ENCODE results near the gene ACVRL1.

ACVRL1 gene

GRCh38 chr12:51906430-51907082, 748 bp upstream of the ACVRL1 start:
- TF ChIP-seq OSR1 (CRISPR knock-in tag; IDR thresholded peaks at IDR 0.05): no peak
- TF ChIP-seq ZFP30 (CRISPR knock-in tag; IDR thresholded peaks at IDR 0.05): no peak
- TF ChIP-seq CREB5 (CRISPR knock-in tag; IDR thresholded peaks at IDR 0.05; ENCODE audit: low read depth): no peak
- TF ChIP-seq GLIS3 (CRISPR knock-in tag; IDR thresholded peaks at IDR 0.05): no peak
- TF ChIP-seq CSDC2 (CRISPR knock-in tag; IDR thresholded peaks at IDR 0.05): no peak
- TF ChIP-seq TOX (CRISPR knock-in tag; IDR thresholded peaks at IDR 0.05; ENCODE audit: borderline replicate concordance): no peak
- no peak for TF ChIP-seq ZNF70 (CRISPR knock-in tag; IDR thresholded peaks at IDR 0.05)
- TF ChIP-seq ISL1 (CRISPR knock-in tag; IDR thresholded peaks at IDR 0.05): no peak
- TF ChIP-seq, protein P1, sequence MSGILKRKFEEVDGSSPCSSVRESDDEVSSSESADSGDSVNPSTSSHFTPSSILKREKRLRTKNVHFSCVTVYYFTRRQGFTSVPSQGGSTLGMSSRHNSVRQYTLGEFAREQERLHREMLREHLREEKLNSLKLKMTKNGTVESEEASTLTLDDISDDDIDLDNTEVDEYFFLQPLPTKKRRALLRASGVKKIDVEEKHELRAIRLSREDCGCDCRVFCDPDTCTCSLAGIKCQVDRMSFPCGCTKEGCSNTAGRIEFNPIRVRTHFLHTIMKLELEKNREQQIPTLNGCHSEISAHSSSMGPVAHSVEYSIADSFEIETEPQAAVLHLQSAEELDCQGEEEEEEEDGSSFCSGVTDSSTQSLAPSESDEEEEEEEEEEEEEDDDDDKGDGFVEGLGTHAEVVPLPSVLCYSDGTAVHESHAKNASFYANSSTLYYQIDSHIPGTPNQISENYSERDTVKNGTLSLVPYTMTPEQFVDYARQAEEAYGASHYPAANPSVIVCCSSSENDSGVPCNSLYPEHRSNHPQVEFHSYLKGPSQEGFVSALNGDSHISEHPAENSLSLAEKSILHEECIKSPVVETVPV (CRISPR knock-in tag; IDR thresholded peaks at IDR 0.05): no peak
- no peak for TF ChIP-seq ESRRG (CRISPR knock-in tag; IDR thresholded peaks at IDR 0.05)
- TF ChIP-seq, protein P2, sequence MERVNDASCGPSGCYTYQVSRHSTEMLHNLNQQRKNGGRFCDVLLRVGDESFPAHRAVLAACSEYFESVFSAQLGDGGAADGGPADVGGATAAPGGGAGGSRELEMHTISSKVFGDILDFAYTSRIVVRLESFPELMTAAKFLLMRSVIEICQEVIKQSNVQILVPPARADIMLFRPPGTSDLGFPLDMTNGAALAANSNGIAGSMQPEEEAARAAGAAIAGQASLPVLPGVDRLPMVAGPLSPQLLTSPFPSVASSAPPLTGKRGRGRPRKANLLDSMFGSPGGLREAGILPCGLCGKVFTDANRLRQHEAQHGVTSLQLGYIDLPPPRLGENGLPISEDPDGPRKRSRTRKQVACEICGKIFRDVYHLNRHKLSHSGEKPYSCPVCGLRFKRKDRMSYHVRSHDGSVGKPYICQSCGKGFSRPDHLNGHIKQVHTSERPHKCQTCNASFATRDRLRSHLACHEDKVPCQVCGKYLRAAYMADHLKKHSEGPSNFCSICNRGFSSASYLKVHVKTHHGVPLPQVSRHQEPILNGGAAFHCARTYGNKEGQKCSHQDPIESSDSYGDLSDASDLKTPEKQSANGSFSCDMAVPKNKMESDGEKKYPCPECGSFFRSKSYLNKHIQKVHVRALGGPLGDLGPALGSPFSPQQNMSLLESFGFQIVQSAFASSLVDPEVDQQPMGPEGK (CRISPR knock-in tag; IDR thresholded peaks at IDR 0.05; ENCODE audit: borderline replicate concordance): no peak
- no peak for TF ChIP-seq ZC3H10 (CRISPR knock-in tag; IDR thresholded peaks at IDR 0.05)
- no peak for TF ChIP-seq SNAI2 (CRISPR knock-in tag; IDR thresholded peaks at IDR 0.05)
- TF ChIP-seq, protein P3, sequence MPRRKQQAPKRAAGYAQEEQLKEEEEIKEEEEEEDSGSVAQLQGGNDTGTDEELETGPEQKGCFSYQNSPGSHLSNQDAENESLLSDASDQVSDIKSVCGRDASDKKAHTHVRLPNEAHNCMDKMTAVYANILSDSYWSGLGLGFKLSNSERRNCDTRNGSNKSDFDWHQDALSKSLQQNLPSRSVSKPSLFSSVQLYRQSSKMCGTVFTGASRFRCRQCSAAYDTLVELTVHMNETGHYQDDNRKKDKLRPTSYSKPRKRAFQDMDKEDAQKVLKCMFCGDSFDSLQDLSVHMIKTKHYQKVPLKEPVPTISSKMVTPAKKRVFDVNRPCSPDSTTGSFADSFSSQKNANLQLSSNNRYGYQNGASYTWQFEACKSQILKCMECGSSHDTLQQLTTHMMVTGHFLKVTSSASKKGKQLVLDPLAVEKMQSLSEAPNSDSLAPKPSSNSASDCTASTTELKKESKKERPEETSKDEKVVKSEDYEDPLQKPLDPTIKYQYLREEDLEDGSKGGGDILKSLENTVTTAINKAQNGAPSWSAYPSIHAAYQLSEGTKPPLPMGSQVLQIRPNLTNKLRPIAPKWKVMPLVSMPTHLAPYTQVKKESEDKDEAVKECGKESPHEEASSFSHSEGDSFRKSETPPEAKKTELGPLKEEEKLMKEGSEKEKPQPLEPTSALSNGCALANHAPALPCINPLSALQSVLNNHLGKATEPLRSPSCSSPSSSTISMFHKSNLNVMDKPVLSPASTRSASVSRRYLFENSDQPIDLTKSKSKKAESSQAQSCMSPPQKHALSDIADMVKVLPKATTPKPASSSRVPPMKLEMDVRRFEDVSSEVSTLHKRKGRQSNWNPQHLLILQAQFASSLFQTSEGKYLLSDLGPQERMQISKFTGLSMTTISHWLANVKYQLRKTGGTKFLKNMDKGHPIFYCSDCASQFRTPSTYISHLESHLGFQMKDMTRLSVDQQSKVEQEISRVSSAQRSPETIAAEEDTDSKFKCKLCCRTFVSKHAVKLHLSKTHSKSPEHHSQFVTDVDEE (CRISPR knock-in tag; IDR thresholded peaks at IDR 0.05): no peak

GRCh38 chr12:51907856-51908425, 637 bp downstream of the ACVRL1 start:
- no peak for ATAC-seq
- TF ChIP-seq TCF4 (CRISPR knock-in tag; IDR thresholded peaks at IDR 0.05; ENCODE audit: borderline replicate concordance) (no peak), ZNF565 (CRISPR knock-in tag; conservative IDR thresholded peaks at IDR 0.05; ENCODE audit: low read depth) (no peak), SNAI2 (CRISPR knock-in tag; IDR thresholded peaks at IDR 0.05) (no peak), CREB5 (CRISPR knock-in tag; IDR thresholded peaks at IDR 0.05; ENCODE audit: low read depth) (no peak), POU6F1 (CRISPR knock-in tag; IDR thresholded peaks at IDR 0.05; ENCODE audit: borderline replicate concordance, low read depth) (no peak), TOX (CRISPR knock-in tag; IDR thresholded peaks at IDR 0.05; ENCODE audit: borderline replicate concordance) (no peak), CSDC2 (CRISPR knock-in tag; IDR thresholded peaks at IDR 0.05) (no peak), PPARA (CRISPR knock-in tag; IDR thresholded peaks at IDR 0.05; ENCODE audit: borderline replicate concordance) (no peak), ARNTL (CRISPR knock-in tag; IDR thresholded peaks at IDR 0.05; ENCODE audit: borderline replicate concordance, low read depth) (no peak), ISL1 (CRISPR knock-in tag; IDR thresholded peaks at IDR 0.05) (no peak), RARB (CRISPR knock-in tag; IDR thresholded peaks at IDR 0.05) (no peak), ZFP30 (CRISPR knock-in tag; IDR thresholded peaks at IDR 0.05) (no peak), OSR1 (CRISPR knock-in tag; IDR thresholded peaks at IDR 0.05) (no peak), ZFP3 (CRISPR knock-in tag; IDR thresholded peaks at IDR 0.05) (no peak), ZNF8 (CRISPR knock-in tag; IDR thresholded peaks at IDR 0.05) (no peak), GLIS3 (CRISPR knock-in tag; IDR thresholded peaks at IDR 0.05) (no peak), ZNF70 (CRISPR knock-in tag; IDR thresholded peaks at IDR 0.05) (no peak)
- TF ChIP-seq, protein P2 (CRISPR knock-in tag; IDR thresholded peaks at IDR 0.05; ENCODE audit: borderline replicate concordance): no peak
- TF ChIP-seq, protein P1 (CRISPR knock-in tag; IDR thresholded peaks at IDR 0.05): no peak

More at GRCh38 chr12:51906430-51907082, 748 bp upstream of the ACVRL1 start:
- ATAC-seq: no peak
